HG03196 (cell line): ENCODE measurements around the gene PHLDB1.

ENCODE experiments used
- ATAC-seq: cut with Tn5 transposase; IDR thresholded peaks from one replicate; pipeline ENCODE4 v1.9.1; 2021; ENCODE audit not compliant: unreplicated experiment

The PHLDB1 gene

DNA sequence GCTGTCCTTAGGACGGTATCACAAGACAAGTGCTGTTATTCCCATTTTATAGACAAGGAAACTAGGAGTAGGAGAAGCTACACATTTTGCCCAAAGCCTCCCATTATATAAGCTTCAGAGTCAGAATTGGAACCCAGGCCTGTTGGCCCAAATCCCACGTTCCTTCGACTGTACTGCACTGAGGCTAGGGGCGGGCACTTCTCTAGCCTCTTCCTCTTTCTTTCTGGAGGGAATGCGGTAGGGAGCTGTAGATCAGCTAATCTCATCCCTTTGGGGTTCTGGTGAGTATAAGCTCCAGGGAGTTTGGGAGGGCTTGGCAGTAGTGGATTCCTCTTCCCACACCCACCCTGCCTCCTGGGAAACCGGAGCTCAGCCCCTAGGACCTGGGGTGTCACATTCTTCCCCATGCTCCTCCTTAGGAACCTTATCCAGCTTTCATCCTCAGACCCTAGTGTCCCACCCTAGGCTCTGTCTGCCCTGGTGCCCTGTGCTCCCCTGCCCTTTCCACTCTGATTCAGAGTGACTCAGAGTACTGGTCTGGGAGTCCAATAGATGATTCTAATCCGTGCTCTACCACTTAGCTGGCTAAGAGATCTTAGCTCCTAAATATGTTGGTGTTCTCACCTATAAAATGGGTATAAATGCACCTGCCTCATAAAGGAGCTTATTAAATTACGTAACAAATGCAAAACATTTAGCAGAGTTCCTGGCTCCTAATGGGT is 29.3 kb downstream of the PHLDB1 start:
- ATAC-seq: no peak

DNA sequence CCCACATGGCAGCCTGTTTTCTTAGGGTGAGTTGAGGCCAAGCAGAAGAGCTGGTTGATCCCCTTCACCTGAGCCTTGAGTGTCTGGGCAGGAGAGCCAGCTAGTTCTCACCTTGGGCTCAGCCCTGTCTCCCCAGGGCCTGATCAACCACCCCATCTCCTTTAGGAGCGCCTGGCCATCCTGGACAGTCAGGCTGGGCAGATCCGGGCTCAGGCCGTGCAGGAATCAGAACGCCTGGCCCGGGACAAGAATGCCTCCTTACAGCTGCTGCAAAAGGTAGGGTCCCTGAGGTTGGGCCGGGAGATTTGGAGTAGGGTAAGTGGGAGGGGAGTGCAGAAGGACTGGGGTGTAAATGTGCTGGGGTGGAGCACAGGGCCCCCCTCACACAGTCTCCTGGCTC is 31.3 kb downstream of the PHLDB1 start:
- ATAC-seq: no peak

DNA sequence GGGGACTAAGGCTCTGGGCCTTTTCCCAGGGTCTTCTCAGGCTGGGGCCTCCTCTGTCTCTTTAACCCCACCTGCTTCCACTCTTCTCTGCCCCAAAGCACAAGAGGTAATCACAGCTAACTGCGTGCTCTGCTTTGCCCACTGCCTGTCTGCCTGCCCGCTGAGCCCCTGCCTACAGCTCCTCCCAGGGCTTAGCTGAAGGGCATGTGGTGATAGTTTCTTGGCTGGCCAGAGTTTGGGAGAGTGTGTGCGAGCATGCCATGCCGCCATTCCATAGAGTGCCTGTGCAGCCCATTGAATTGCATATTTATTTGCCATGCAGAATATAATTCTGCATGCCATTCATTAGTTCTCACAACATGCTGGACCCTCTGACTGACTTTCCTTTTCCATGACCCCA is 32.5 kb downstream of the PHLDB1 start:
- no peak for ATAC-seq

DNA sequence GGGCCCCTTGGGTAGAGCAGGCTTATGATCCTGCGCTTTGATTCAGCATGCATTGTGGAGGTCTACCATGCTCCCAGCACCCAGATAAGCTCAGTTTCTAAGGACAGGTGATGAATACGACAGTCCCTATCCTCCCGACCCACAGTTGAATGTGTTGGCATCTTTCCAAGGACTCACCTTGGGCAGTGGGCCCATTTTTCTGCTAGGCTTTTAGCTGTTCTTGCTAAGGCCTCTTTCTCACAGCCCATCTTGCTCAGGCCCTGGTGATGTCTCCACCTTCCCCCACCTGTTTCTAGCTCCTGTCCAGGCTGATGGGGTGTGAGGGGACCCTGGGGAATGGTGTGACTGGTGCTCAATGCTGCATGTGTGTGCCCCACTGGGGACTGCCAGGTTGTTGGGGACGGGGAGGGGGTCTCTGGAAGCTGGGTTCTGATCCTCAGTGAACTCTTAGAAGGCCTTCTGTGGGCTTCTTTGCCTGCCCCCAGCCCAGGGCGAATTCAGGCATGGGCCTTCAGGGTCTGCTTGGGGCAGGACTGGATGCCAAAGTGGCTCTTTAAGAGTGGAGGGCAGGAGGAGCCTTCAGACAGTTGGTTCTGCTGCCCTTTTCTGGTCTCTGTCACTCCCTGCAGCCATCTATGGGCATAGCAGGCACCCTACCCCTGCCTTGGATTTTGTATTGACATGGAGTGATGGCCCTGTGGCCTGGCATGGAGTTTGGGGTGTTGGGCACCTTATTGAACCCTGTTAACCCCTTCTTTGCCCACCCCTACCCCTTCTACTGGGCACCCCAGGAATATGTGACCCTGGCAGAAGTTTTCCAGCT is 33.1 kb downstream of the PHLDB1 start:
- no peak for ATAC-seq

DNA sequence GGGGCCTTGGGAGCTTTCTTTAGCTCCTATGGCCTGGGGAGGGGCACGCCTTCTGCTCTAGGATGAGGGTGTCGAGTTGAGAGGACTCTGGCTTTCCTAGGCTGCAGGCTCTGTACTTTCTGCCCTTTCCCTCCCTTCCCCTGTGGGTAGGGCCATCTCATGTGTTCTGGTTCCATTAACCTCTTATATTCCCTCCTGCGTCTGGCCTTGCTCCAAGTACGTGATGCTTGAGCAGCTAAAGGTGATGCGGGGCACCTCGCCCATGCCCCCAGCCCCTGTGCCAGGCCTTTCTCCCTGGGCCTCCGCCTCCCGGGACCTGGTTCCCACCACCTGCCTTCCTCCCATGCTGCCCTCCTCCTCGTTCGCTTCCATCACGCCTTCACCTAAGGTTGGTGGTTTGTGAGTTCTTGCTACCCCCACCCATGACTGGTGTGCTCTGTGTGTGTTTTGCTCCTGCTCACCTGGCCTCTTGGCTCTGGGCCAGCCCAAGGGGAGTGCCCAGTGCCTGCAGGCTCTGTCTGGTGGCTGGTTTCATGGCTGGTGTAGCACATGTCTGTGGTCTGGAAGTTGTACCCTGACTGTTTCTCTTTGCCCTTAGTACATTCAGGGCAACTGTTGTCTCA is 34.1 kb downstream of the PHLDB1 start:
- no peak for ATAC-seq

DNA sequence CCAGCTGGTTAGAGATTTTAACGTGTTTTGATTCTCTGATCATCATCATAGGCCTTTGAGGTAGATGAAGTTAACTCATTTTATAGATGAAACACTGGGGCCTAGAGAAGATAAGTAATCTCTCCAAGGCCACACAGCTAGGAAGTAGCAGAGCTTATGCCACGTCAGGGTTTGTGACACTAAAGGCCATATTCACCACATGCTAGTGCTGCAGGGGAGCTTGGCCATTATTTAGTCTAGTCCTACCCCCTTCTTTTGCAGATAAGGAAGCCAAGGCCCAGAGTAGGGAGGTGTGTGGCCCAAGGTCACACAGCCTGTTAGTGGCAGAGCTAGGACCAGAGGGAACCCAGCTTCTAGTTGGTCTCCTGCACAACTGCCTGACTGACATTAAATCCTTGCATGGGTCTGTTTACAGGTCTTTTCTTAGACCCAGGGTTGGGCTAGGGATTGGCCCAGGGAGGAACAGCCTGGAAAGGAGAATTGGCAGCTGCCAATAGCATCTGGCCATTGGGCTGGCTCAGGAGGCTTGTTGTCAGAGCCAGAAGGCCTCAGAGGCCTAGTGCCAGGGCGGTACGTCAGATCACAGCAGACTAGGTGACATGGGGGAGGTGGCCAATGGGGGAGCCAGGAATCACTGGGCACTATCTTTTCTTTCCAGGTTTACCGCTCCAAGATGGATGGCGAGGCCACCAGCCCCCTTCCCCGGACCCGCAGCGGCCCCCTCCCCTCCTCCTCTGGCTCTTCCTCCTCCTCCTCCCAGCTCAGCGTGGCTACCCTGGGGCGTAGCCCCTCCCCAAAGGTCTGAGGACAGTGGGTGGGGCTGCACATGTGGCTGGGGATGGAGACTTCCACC is 36.0 kb downstream of the PHLDB1 start:
- ATAC-seq: no peak

DNA sequence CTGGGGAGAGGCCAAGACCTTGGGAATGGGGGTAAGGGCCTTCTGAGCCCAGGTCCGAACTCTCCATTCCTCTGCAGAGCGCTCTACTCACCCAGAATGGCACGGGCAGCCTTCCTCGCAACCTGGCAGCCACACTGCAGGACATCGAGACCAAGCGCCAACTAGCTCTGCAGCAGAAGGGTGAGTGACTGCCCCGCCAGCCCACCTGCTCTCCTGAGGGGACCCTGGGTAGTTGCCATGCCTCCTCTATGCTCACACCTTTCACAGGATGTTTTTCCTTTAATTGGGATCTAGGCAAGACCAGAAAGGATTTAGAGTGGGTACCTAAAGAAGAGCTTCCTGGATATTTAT is 36.6 kb downstream of the PHLDB1 start:
- no peak for ATAC-seq

DNA sequence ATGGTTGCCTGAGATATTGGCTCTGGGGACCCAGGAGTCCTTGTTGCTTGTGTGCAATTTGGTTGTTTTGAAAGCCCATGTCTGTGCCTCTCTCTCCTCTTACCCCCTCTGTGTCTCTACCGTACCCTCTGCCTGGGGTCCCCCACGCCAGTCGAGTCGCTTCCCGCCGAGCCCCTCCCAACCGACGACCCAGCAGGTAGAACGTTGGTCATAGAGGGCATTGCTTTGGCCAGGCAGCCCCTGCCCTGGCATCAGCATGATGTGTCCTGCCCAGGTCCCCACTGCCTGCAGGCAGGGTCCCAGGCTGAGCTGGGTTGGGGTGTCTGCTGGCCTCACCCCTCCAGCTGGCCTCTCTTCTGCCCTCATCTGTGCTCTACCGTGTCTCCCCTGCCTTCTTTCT is 37.1 kb downstream of the PHLDB1 start:
- no peak for ATAC-seq

DNA sequence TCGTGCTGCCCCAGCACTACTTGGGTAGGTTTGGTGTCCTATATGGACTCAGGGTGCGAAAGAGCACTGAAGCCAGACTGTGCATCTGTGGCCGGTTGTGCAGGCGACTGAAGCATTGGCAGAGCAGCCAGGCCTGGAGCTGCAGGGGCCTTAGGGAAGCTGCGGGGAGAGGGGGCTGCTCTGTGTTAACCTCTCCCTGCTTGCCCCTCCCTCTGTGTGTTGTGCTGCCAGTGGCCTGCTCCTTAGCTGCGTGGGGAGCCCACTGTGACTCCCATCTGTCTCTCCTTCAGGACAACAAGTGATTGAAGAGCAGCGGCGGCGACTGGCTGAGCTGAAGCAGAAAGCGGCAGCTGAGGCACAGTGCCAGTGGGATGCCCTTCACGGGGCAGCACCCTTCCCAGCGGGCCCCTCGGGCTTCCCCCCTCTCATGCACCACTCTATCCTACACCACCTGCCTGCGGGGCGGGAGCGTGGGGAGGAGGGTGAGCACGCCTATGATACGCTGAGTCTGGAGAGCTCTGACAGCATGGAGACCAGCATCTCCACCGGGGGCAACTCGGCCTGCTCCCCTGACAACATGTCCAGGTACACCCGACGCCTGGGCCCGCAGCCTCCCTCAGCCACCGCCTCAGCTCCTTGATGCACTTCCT is 37.8 kb downstream of the PHLDB1 start:
- no peak for ATAC-seq

DNA sequence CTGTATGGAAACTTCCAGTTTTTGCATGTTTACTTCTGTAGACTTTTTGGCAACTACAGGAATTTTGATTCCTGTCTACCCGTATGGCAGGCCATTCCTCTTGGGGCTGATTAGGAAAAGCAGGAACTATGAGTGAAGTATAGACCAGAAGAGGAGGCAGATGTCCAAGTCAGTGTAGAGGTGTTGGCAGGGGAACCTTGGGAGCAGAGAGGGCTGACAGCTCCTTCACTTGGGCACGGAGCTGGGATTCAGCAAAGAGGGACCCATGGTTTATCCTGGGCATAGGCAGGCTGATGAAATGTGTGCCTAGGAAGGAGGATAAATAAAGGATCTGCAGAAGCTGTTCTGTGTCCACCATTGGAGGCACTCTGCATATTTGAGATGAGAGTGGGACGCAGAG is 39.0 kb downstream of the PHLDB1 start:
- no peak for ATAC-seq

DNA sequence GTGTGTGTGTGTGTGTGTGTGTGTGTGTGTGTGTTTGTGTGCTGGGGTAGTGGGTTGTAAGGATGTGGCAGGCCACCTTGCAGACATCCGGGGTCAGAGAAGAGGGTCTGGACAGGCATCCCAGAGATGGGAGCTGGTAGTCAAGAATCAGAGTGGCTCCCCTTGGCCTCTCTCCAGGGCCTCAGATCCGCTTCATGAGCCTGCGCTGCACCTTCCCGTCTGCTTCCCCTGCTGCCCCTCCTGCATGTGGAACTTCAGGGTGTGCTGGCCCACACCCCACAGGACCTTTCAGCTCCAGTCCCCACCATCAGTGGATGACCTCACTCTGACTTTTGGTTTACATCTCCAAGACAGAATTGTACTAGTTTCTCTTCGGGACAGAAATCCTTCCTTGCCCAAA is 40.9 kb downstream of the PHLDB1 start:
- no peak for ATAC-seq

DNA sequence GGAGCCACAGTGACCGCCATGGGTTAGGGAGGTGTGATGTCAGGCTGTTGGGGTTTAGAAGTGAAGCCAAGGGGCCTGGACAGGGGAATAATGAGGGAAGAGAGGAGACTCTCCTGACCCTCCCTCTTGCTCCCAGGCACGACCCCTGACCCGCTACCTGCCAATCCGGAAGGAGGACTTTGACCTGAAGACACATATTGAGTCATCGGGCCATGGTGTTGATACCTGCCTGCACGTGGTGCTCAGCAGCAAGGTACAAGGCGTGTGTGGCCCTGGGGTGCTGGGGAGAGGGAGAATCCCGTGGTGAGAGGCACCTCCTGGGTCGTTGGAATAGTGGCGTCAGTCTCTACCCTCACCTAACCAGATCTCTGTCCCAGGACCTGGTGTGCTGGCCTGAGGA is 42.5 kb downstream of the PHLDB1 start:
- no peak for ATAC-seq

DNA sequence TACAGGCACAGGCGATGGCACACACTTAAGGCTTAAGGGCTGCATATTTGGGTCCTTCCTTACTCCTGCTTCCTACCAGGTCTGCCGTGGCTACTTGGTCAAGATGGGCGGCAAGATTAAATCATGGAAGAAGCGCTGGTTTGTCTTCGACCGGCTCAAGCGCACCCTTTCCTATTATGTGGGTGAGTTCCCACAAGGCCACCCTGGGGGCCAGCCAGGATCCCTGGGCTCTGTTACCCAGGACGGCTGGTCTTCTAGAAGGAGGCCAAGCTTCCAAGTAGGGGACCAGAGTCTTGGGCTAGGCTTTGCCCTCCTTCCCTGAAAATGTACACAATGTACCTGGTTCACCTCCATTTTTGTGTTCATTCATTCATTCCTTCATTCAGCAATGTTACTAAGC is 43.0 kb downstream of the PHLDB1 start:
- no peak for ATAC-seq

DNA sequence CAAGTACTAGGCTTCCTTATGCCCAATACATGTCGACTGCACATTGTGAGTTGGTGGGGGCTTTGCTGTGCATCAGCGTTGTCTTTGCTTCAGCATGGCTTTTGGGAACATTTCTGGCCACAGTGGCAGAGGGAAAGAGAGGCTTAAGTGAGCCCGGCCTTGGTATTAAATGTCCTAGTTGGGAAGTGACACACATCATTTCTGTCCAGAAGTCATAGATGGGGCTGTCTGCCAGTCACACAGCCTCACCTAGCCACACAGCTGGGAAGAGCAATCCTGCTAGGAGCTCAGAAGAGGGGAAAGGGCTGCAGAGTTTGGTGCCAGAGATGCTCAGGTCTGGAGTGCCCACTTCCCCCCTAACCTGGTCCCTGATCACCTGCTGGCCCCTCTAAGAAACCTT is 44.4 kb downstream of the PHLDB1 start:
- ATAC-seq: no peak

DNA sequence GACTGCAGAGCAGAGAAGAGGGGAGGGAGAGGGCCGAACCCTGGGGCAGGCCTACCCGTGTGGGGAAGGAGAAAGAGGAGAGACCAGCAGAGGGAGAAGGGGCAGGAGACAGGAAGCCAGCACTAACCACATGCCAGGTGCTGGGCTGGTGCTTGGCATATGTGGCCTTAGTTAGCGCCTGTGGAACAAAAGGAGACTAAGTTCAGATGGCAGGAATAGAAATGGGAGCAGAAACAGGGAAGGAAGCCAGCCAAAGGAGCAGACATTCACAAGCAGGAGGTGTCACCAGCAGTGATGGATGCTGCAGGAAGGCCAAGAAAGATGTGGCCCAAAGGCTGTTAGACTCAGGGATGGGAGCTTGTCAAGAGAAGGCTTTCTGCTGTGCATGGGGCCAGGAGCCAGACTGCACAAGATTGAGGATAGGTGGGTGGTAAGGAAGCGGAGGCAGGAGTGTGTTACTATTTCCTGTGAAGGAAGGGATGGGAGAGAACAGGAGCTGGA is 45.3 kb downstream of the PHLDB1 start:
- ATAC-seq: no peak

DNA sequence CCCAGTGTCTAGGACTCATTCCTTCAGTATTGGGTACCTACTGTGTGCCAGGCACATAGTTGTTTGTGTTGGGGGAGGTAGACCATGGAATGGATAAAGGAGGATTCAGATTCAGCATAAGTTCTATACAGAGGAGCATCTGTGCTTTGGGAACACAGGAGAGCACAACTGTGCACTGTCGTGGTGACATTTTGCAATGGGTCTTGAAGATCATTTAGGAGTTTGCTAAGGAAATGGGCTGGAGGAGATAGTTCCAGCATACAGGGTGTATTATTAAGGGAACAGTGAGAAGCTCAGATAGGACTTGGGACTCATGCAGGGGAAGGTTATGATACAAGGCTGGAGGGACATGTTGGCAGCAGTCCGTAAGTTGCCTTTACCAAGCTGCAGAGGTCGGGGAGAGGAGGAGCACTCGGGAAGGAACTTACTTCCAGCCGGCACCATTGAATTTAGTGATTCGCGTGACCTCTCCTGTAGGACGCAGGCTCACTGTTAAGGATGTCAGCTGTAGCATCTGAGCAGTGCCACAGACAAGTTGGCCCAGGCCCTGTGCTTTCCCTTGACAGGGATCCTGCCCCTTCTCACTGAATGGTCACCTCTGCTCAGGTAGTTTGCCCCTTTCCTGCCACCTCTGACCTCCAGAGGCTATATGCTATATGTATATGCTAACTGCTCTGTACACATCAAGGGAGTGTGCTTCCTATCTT is 46.4 kb downstream of the PHLDB1 start:
- ATAC-seq: no peak

DNA sequence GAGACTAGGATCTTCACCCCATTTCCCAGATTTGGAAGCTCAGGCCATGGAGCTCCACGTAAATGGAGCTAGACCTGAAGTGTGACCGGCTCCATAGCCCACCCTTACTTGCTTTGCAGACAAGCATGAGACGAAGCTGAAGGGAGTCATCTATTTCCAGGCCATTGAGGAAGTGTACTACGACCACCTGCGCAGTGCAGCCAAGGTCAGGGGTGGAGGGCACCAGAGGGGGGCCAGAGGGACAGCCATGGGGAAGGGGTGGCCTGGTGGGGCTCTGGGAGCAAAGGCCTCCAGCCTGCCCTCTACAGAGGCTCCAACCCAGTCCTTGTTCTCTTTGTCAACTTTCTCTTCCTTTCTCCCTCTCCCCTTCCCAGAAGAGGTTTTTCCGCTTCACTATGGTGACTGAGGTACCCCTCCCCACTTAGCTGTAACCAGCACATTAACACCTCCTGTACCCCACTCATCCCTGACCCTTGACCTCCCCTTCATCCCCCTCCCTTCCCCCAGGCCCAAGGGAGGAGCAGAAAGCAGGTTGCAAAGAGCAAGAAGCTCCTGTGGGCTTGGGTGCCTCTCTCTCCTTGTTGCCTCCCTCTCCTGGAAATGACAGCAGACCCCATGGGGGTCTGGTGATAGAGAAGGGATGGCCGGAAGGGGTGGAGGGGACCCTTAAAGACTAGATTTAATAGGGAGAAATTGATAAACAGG is 48.2 kb downstream of the PHLDB1 start:
- ATAC-seq: no peak

DNA sequence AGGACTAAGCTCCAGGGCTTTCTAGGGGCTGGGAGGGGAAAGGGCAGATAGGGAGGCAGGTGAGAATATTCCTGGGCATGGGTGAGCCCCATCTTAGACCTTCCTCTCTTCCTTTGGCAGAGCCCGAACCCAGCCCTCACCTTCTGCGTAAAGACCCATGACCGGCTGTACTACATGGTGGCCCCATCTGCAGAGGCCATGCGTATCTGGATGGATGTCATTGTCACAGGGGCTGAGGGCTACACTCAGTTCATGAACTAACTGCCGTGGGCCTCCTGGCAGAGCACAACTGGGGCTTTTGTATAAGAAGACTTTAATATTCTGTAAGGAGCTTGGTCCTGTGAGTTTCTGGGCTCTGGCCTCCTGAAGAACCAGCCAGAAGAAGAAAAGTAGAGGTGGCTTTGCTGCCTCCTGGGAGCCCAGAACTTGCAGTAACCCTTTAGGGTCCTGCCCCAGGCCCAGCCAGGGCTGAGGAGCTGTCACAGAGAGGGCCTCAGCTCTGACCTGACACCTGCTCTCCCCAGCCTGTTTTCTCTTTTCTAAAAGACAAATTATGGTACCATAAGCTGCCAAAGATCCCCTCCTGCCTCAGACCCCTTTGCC is 49.2 kb downstream of the PHLDB1 start:
- ATAC-seq: no peak

DNA sequence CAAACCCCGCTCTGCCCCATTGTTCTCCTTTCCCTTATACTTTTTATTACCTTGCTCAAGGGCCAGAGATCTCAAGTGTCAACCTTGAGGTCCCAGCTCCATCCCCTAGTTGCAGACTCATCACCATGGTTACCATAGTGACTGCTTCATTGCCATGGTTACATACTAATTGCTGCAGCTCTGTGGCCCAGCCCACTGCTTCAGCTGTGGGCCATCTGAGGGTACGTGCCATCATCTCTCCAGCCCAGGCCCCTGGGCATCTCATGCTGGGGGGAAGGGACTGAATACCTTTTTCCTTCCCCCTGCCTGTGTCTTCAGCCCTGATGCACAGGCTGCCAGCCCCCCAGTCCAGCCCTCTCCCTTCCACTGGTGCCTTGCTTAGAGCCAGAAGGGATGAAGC is 49.8 kb downstream of the PHLDB1 start:
- no peak for ATAC-seq
